SH-SY5Y (cell line): ENCODE results near the gene MMP11.

ENCODE experiments used
- GATA2 ChIP-seq: IDR thresholded peaks from 2 replicates; pipeline ENCODE4 v1.6.1; 2011; ENCODE audit warnings: mild to moderate bottlenecking, low read depth, low read length
- GATA3 ChIP-seq: IDR thresholded peaks from 2 replicates; pipeline ENCODE4 v1.6.1; 2011; ENCODE audit warnings: low read depth, mild to moderate bottlenecking, low read length, moderate library complexity

DNA sequence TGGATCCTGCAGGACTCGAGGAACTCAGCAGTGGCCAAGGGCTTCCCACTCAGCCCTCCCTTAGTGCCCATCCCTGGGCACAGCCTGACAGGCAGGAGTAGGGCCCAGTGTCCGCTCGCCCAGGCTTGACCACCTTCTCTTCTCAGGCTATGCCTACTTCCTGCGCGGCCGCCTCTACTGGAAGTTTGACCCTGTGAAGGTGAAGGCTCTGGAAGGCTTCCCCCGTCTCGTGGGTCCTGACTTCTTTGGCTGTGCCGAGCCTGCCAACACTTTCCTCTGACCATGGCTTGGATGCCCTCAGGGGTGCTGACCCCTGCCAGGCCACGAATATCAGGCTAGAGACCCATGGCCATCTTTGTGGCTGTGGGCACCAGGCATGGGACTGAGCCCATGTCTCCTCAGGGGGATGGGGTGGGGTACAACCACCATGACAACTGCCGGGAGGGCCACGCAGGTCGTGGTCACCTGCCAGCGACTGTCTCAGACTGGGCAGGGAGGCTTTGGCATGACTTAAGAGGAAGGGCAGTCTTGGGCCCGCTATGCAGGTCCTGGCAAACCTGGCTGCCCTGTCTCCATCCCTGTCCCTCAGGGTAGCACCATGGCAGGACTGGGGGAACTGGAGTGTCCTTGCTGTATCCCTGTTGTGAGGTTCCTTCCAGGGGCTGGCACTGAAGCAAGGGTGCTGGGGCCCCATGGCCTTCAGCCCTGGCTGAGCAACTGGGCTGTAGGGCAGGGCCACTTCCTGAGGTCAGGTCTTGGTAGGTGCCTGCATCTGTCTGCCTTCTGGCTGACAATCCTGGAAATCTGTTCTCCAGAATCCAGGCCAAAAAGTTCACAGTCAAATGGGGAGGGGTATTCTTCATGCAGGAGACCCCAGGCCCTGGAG, 10.9 kb downstream of the MMP11 start:
- TF ChIP-seq GATA2 (no peak), GATA3 (no peak)
